Mesendoderm (in vitro differentiated cells): ENCODE data around the gene KRTAP24-1.

Source experiments
- DNase-seq: peaks from one replicate; pipeline ENCODE4 v3.0.0; 2013
- H2AK5ac ChIP-seq: 2 replicates; pipeline ENCODE4 v1.6.1; 2013; ENCODE audit warnings: low read length, inconsistent platforms
- H2BK120ac ChIP-seq: 2 replicates; pipeline ENCODE4 v1.6.1; 2013; ENCODE audit warnings: low read depth, mild to moderate bottlenecking, low read length, moderate library complexity, mixed read lengths
- H2BK15ac ChIP-seq: replicated peaks from 2 replicates; pipeline ENCODE4 v1.6.1; 2013; ENCODE audit warnings: low read depth, mild to moderate bottlenecking, moderate library complexity
- H2BK5ac ChIP-seq: 2 replicates; pipeline ENCODE4 v1.6.1; 2013; ENCODE audit warnings: low read length, inconsistent platforms
- H3K18ac ChIP-seq: 2 replicates; pipeline ENCODE4 v1.6.1; 2013; ENCODE audit warnings: mild to moderate bottlenecking, low read length, mixed read lengths
- H3K23ac ChIP-seq: one replicate; pipeline ENCODE4 v1.6.1; 2013; ENCODE audit warnings: low read length
- H3K27ac ChIP-seq: 2 replicates; pipeline ENCODE4 v1.5.1; 2013; ENCODE audit warnings: low read depth, mild to moderate bottlenecking, inconsistent platforms, low read length, moderate library complexity
- H3K27me3 ChIP-seq: 2 replicates; pipeline ENCODE4 v1.6.1; 2013; ENCODE audit warnings: low read length, control low read depth, mild to moderate bottlenecking, inconsistent platforms; ENCODE audit not compliant: insufficient read depth, poor library complexity
- H3K36me3 ChIP-seq: 2 replicates; pipeline ENCODE4 v1.6.1; 2013; ENCODE audit warnings: low read length, inconsistent platforms; ENCODE audit not compliant: control insufficient read depth, insufficient read depth
- H3K4ac ChIP-seq: one replicate; pipeline ENCODE4 v1.6.1; 2013; ENCODE audit warnings: low read depth, mild to moderate bottlenecking, low read length, moderate library complexity
- H3K4me1 ChIP-seq: 2 replicates; pipeline ENCODE4 v1.6.1; 2013; ENCODE audit warnings: low read depth, low read length, inconsistent platforms; ENCODE audit not compliant: control insufficient read depth
- H3K4me2 ChIP-seq: 2 replicates; pipeline ENCODE4 v1.6.1; 2013; ENCODE audit warnings: low read length
- H3K4me3 ChIP-seq: 2 replicates; pipeline ENCODE4 v1.5.1; 2013; ENCODE audit warnings: mild to moderate bottlenecking, low read length
- H3K56ac ChIP-seq: one replicate; pipeline ENCODE4 v1.6.1; 2013; ENCODE audit warnings: low read length
- H3K79me1 ChIP-seq: 2 replicates; pipeline ENCODE4 v1.6.1; 2013; ENCODE audit warnings: low read length, inconsistent platforms
- H3K79me2 ChIP-seq: 2 replicates; pipeline ENCODE4 v1.6.1; 2013; ENCODE audit warnings: mild to moderate bottlenecking, low read length; ENCODE audit not compliant: control insufficient read depth, insufficient read depth
- H3K9ac ChIP-seq: 2 replicates; pipeline ENCODE4 v1.6.1; 2013; ENCODE audit warnings: low read length, inconsistent platforms
- H4K5ac ChIP-seq: one replicate; pipeline ENCODE4 v1.6.1; 2013; ENCODE audit warnings: low read length
- H4K8ac ChIP-seq: one replicate; pipeline ENCODE4 v1.6.1; 2013; ENCODE audit warnings: low read depth, mild to moderate bottlenecking, control low read depth, low read length, moderate library complexity
- WGBS: extraction: QIAGEN DNeasy Blood & Tissue Kit; methylation state at CpG from one replicate; pipeline ENCODE4 v1.1.7; 2013; ENCODE audit warnings: low lambda C conversion rate, missing lambda C conversion rate; ENCODE audit not compliant: insufficient coverage; ENCODE audit errors: extremely low coverage; 5-methylcytosine and 5-hydroxymethylcytosine counted together

KRTAP24-1 gene

GRCh38 chr21:30234050-30234449 lies 48.7 kb downstream of the KRTAP24-1 start:
- Histone ChIP-seq H3K4ac (no peak overlapping the region), H3K56ac (no peak overlapping the region), H2BK5ac (no peak overlapping the region), H2BK15ac (no peak overlapping the region), H3K4me1 (no peaks in the 10 kb centered on the region), H3K18ac (no peak overlapping the region), H4K5ac (no peak overlapping the region), H3K79me1 (no peaks in the 10 kb centered on the region), H3K79me2 (no peaks in the 10 kb centered on the region), H3K27ac (no peak overlapping the region), H3K4me2 (no peak overlapping the region), H3K4me3 (no peak overlapping the region), H3K23ac (no peak overlapping the region), H2AK5ac (no peak overlapping the region), H3K27me3 (no peaks in the 10 kb centered on the region), H4K8ac (no peak overlapping the region), H3K9ac (no peak overlapping the region), H2BK120ac (no peak overlapping the region), H3K36me3 (no peaks in the 10 kb centered on the region)
- DNase-seq = no peak
- WGBS = no CpG with 5 or more reads among the region's 3 CpGs

GRCh38 chr21:30233228-30234020 lies 49.3 kb downstream of the KRTAP24-1 start:
- no peaks in the 10 kb centered on the region for H3K4me1 ChIP-seq
- no peak for DNase-seq
- H3K9ac ChIP-seq = no peak overlapping the region

GRCh38 chr21:30232011-30232410 lies 50.7 kb downstream of the KRTAP24-1 start:
- H3K27me3 ChIP-seq = no peaks in the 10 kb centered on the region
- no peak overlapping the region for H3K56ac ChIP-seq
- no peak overlapping the region for H3K9ac ChIP-seq
- H4K5ac ChIP-seq = no peak overlapping the region
- H2BK120ac ChIP-seq = no peak overlapping the region
- no peaks in the 10 kb centered on the region for H3K79me1 ChIP-seq
- no peaks in the 10 kb centered on the region for H3K4me1 ChIP-seq
- no peak overlapping the region for H2AK5ac ChIP-seq
- no peak overlapping the region for H2BK15ac ChIP-seq
- no CpG with 5 or more reads among the region's 1 CpG for WGBS
- DNase-seq = no peak
- H3K18ac ChIP-seq = no peak overlapping the region
- no peak overlapping the region for H4K8ac ChIP-seq
- H3K27ac ChIP-seq = no peak overlapping the region
- H3K79me2 ChIP-seq = no peaks in the 10 kb centered on the region
- H3K4me3 ChIP-seq = no peak overlapping the region
- no peaks in the 10 kb centered on the region for H3K36me3 ChIP-seq
- no peak overlapping the region for H2BK5ac ChIP-seq
- no peak overlapping the region for H3K4me2 ChIP-seq
- H3K23ac ChIP-seq = no peak overlapping the region
- no peak overlapping the region for H3K4ac ChIP-seq

More at GRCh38 chr21:30233228-30234020, 49.3 kb downstream of the KRTAP24-1 start:
- H3K4me2 ChIP-seq = no peak overlapping the region
- H2BK5ac ChIP-seq = no peak overlapping the region
- H3K79me2 ChIP-seq = no peaks in the 10 kb centered on the region
- no CpG with 5 or more reads among the region's 2 CpGs for WGBS
- no peaks in the 10 kb centered on the region for H3K27me3 ChIP-seq
- H3K23ac ChIP-seq = no peak overlapping the region
- no peak overlapping the region for H3K27ac ChIP-seq
- H3K56ac ChIP-seq = no peak overlapping the region
- no peak overlapping the region for H4K5ac ChIP-seq
- H3K79me1 ChIP-seq = no peaks in the 10 kb centered on the region
- no peak overlapping the region for H4K8ac ChIP-seq
- H2BK15ac ChIP-seq = no peak overlapping the region
- no peak overlapping the region for H2BK120ac ChIP-seq
- H2AK5ac ChIP-seq = no peak overlapping the region
- no peak overlapping the region for H3K4ac ChIP-seq
- no peaks in the 10 kb centered on the region for H3K36me3 ChIP-seq
- no peak overlapping the region for H3K18ac ChIP-seq
- no peak overlapping the region for H3K4me3 ChIP-seq
